Mesendoderm (in vitro differentiated cells): ENCODE results near the gene RPL31.

Experiments used
- DNase-seq: peaks from one replicate; pipeline ENCODE4 v3.0.0; 2013
- H2AK5ac ChIP-seq: 2 replicates; pipeline ENCODE4 v1.6.1; 2013; ENCODE audit warnings: low read length, inconsistent platforms
- H2BK120ac ChIP-seq: 2 replicates; pipeline ENCODE4 v1.6.1; 2013; ENCODE audit warnings: low read depth, mild to moderate bottlenecking, low read length, moderate library complexity, mixed read lengths
- H2BK15ac ChIP-seq: replicated peaks from 2 replicates; pipeline ENCODE4 v1.6.1; 2013; ENCODE audit warnings: low read depth, mild to moderate bottlenecking, moderate library complexity
- H2BK5ac ChIP-seq: 2 replicates; pipeline ENCODE4 v1.6.1; 2013; ENCODE audit warnings: low read length, inconsistent platforms
- H3K18ac ChIP-seq: 2 replicates; pipeline ENCODE4 v1.6.1; 2013; ENCODE audit warnings: mild to moderate bottlenecking, low read length, mixed read lengths
- H3K23ac ChIP-seq: one replicate; pipeline ENCODE4 v1.6.1; 2013; ENCODE audit warnings: low read length
- H3K27ac ChIP-seq: 2 replicates; pipeline ENCODE4 v1.5.1; 2013; ENCODE audit warnings: low read depth, mild to moderate bottlenecking, inconsistent platforms, low read length, moderate library complexity
- H3K27me3 ChIP-seq: 2 replicates; pipeline ENCODE4 v1.6.1; 2013; ENCODE audit warnings: low read length, control low read depth, mild to moderate bottlenecking, inconsistent platforms; ENCODE audit not compliant: insufficient read depth, poor library complexity
- H3K36me3 ChIP-seq: 2 replicates; pipeline ENCODE4 v1.6.1; 2013; ENCODE audit warnings: low read length, inconsistent platforms; ENCODE audit not compliant: control insufficient read depth, insufficient read depth
- H3K4ac ChIP-seq: one replicate; pipeline ENCODE4 v1.6.1; 2013; ENCODE audit warnings: low read depth, mild to moderate bottlenecking, low read length, moderate library complexity
- H3K4me1 ChIP-seq: 2 replicates; pipeline ENCODE4 v1.6.1; 2013; ENCODE audit warnings: low read depth, low read length, inconsistent platforms; ENCODE audit not compliant: control insufficient read depth
- H3K4me2 ChIP-seq: 2 replicates; pipeline ENCODE4 v1.6.1; 2013; ENCODE audit warnings: low read length
- H3K4me3 ChIP-seq: 2 replicates; pipeline ENCODE4 v1.5.1; 2013; ENCODE audit warnings: mild to moderate bottlenecking, low read length
- H3K56ac ChIP-seq: one replicate; pipeline ENCODE4 v1.6.1; 2013; ENCODE audit warnings: low read length
- H3K79me1 ChIP-seq: 2 replicates; pipeline ENCODE4 v1.6.1; 2013; ENCODE audit warnings: low read length, inconsistent platforms
- H3K79me2 ChIP-seq: 2 replicates; pipeline ENCODE4 v1.6.1; 2013; ENCODE audit warnings: mild to moderate bottlenecking, low read length; ENCODE audit not compliant: control insufficient read depth, insufficient read depth
- H3K9ac ChIP-seq: 2 replicates; pipeline ENCODE4 v1.6.1; 2013; ENCODE audit warnings: low read length, inconsistent platforms
- H4K5ac ChIP-seq: one replicate; pipeline ENCODE4 v1.6.1; 2013; ENCODE audit warnings: low read length
- H4K8ac ChIP-seq: one replicate; pipeline ENCODE4 v1.6.1; 2013; ENCODE audit warnings: low read depth, mild to moderate bottlenecking, control low read depth, low read length, moderate library complexity
- WGBS: extraction: QIAGEN DNeasy Blood & Tissue Kit; methylation state at CpG from one replicate; pipeline ENCODE4 v1.1.7; 2013; ENCODE audit warnings: low lambda C conversion rate, missing lambda C conversion rate; ENCODE audit not compliant: insufficient coverage; ENCODE audit errors: extremely low coverage; 5-methylcytosine and 5-hydroxymethylcytosine counted together

The RPL31 gene

GRCh38 chr2:101040072-101040471 lies 38.0 kb downstream of the RPL31 start:
- H2BK120ac ChIP-seq: no peak overlapping the region
- H4K5ac ChIP-seq: no peak overlapping the region
- H3K4me2 ChIP-seq: no peak overlapping the region
- no peaks in the 10 kb centered on the region for H3K36me3 ChIP-seq
- no peak overlapping the region for H3K4me3 ChIP-seq
- H2BK5ac ChIP-seq: no peak overlapping the region
- H3K27ac ChIP-seq: no peak overlapping the region
- no peak overlapping the region for H3K4ac ChIP-seq
- H3K23ac ChIP-seq: peak overlapping the region; percentile 60
- H3K9ac ChIP-seq: no peak overlapping the region
- no peaks in the 10 kb centered on the region for H3K4me1 ChIP-seq
- H3K56ac ChIP-seq: no peak overlapping the region
- DNase-seq: no peak
- H3K79me2 ChIP-seq: no peaks in the 10 kb centered on the region
- no peaks in the 10 kb centered on the region for H3K79me1 ChIP-seq
- H3K27me3 ChIP-seq: no peaks in the 10 kb centered on the region
- H4K8ac ChIP-seq: no peak overlapping the region
- no peak overlapping the region for H3K18ac ChIP-seq
- no peak overlapping the region for H2AK5ac ChIP-seq
- no CpG with 5 or more reads among the region's 13 CpGs for WGBS
- H2BK15ac ChIP-seq: no peak overlapping the region

GRCh38 chr2:101040761-101041160 lies 38.7 kb downstream of the RPL31 start:
- no peak overlapping the region for H2BK5ac ChIP-seq
- no peak overlapping the region for H3K4ac ChIP-seq
- no peak overlapping the region for H3K4me2 ChIP-seq
- H3K18ac ChIP-seq: no peak overlapping the region
- no peaks in the 10 kb centered on the region for H3K4me1 ChIP-seq
- H3K9ac ChIP-seq: no peak overlapping the region
- H2BK120ac ChIP-seq: no peak overlapping the region
- no peak overlapping the region for H3K4me3 ChIP-seq
- H3K56ac ChIP-seq: no peak overlapping the region
- H2BK15ac ChIP-seq: no peak overlapping the region
- H3K36me3 ChIP-seq: no peaks in the 10 kb centered on the region
- no peak for DNase-seq
- no peak overlapping the region for H4K8ac ChIP-seq
- H2AK5ac ChIP-seq: no peak overlapping the region
- no CpG with 5 or more reads among the region's 6 CpGs for WGBS
- H3K79me1 ChIP-seq: no peaks in the 10 kb centered on the region
- no peak overlapping the region for H4K5ac ChIP-seq
- no peak overlapping the region for H3K27ac ChIP-seq
- H3K27me3 ChIP-seq: no peaks in the 10 kb centered on the region
- H3K79me2 ChIP-seq: no peaks in the 10 kb centered on the region
- H3K23ac ChIP-seq: no peak overlapping the region

- DNase-seq: no peak
- H2AK5ac ChIP-seq: no peak overlapping the region
- no peak overlapping the region for H3K27ac ChIP-seq
- H3K9ac ChIP-seq: no peak overlapping the region
- no peak overlapping the region for H2BK15ac ChIP-seq
- H3K79me2 ChIP-seq: no peaks in the 10 kb centered on the region
- no peak overlapping the region for H4K5ac ChIP-seq
- H3K4me3 ChIP-seq: no peak overlapping the region
- H3K56ac ChIP-seq: no peak overlapping the region
- no peaks in the 10 kb centered on the region for H3K79me1 ChIP-seq
- H3K36me3 ChIP-seq: no peaks in the 10 kb centered on the region
- no peaks in the 10 kb centered on the region for H3K4me1 ChIP-seq
- no peak overlapping the region for H4K8ac ChIP-seq
- H3K23ac ChIP-seq: no peak overlapping the region
- H2BK120ac ChIP-seq: no peak overlapping the region
- H3K4ac ChIP-seq: no peak overlapping the region
- WGBS: no CpG with 5 or more reads among the region's 4 CpGs
- H2BK5ac ChIP-seq: no peak overlapping the region
- H3K27me3 ChIP-seq: no peaks in the 10 kb centered on the region
- H3K18ac ChIP-seq: no peak overlapping the region
- no peak overlapping the region for H3K4me2 ChIP-seq
These were observed 39.3 kb downstream of the RPL31 start for GRCh38 chr2:101041413-101041812.

GRCh38 chr2:101045330-101045729 lies 43.2 kb downstream of the RPL31 start:
- no peak overlapping the region for H3K18ac ChIP-seq
- no CpG with 5 or more reads among the region's 10 CpGs for WGBS
- no peak overlapping the region for H4K5ac ChIP-seq
- H3K4me3 ChIP-seq: no peak overlapping the region
- no peak overlapping the region for H3K4ac ChIP-seq
- no peaks in the 10 kb centered on the region for H3K27me3 ChIP-seq
- no peaks in the 10 kb centered on the region for H3K79me1 ChIP-seq
- no peak for DNase-seq
- H3K4me2 ChIP-seq: no peak overlapping the region
- no peaks in the 10 kb centered on the region for H3K79me2 ChIP-seq
- no peak overlapping the region for H2BK15ac ChIP-seq
- no peak overlapping the region for H3K9ac ChIP-seq
- no peak overlapping the region for H2BK5ac ChIP-seq
- H4K8ac ChIP-seq: no peak overlapping the region
- no peaks in the 10 kb centered on the region for H3K36me3 ChIP-seq
- no peaks in the 10 kb centered on the region for H3K4me1 ChIP-seq
- no peak overlapping the region for H2AK5ac ChIP-seq
- H3K56ac ChIP-seq: no peak overlapping the region
- no peak overlapping the region for H3K27ac ChIP-seq
- H3K23ac ChIP-seq: no peak overlapping the region
- no peak overlapping the region for H2BK120ac ChIP-seq

GRCh38 chr2:101047075-101047766 lies 45.1 kb downstream of the RPL31 start:
- no peak overlapping the region for H2BK120ac ChIP-seq
- no peaks in the 10 kb centered on the region for H3K36me3 ChIP-seq
- no peak overlapping the region for H3K4me3 ChIP-seq
- H3K79me2 ChIP-seq: no peaks in the 10 kb centered on the region
- H2BK5ac ChIP-seq: no peak overlapping the region
- no peak overlapping the region for H4K8ac ChIP-seq
- no peak overlapping the region for H3K18ac ChIP-seq
- no peak overlapping the region for H3K23ac ChIP-seq
- no peaks in the 10 kb centered on the region for H3K27me3 ChIP-seq
- no peak overlapping the region for H2BK15ac ChIP-seq
- H3K27ac ChIP-seq: no peak overlapping the region
- H3K4me1 ChIP-seq: no peaks in the 10 kb centered on the region
- no peak overlapping the region for H4K5ac ChIP-seq
- no peak overlapping the region for H3K4ac ChIP-seq
- no peak overlapping the region for H3K4me2 ChIP-seq
- no peak overlapping the region for H3K56ac ChIP-seq
- no peak overlapping the region for H3K9ac ChIP-seq
- DNase-seq: no peak
- no peak overlapping the region for H2AK5ac ChIP-seq
- no peaks in the 10 kb centered on the region for H3K79me1 ChIP-seq
- no CpG with 5 or more reads among the region's 12 CpGs for WGBS

- H3K4ac ChIP-seq: no peak overlapping the region
- H3K4me1 ChIP-seq: no peaks in the 10 kb centered on the region
- no peaks in the 10 kb centered on the region for H3K79me2 ChIP-seq
- no peak for DNase-seq
- no peak overlapping the region for H2BK5ac ChIP-seq
- H2AK5ac ChIP-seq: no peak overlapping the region
- no peaks in the 10 kb centered on the region for H3K27me3 ChIP-seq
- H3K56ac ChIP-seq: no peak overlapping the region
- no CpG with 5 or more reads among the region's 6 CpGs for WGBS
- H2BK15ac ChIP-seq: no peak overlapping the region
- H4K8ac ChIP-seq: no peak overlapping the region
- H3K4me2 ChIP-seq: no peak overlapping the region
- H3K4me3 ChIP-seq: no peak overlapping the region
- no peak overlapping the region for H2BK120ac ChIP-seq
- H3K9ac ChIP-seq: no peak overlapping the region
- H4K5ac ChIP-seq: no peak overlapping the region
- H3K79me1 ChIP-seq: no peaks in the 10 kb centered on the region
- H3K18ac ChIP-seq: no peak overlapping the region
- no peak overlapping the region for H3K27ac ChIP-seq
- H3K36me3 ChIP-seq: no peaks in the 10 kb centered on the region
- H3K23ac ChIP-seq: no peak overlapping the region
These were observed 45.7 kb downstream of the RPL31 start for GRCh38 chr2:101047774-101048173.
